Activated CD4-positive, alpha-beta T cell treated with anti-CD3 and anti-CD28 coated beads for 24 hours (primary cell): ENCODE data around the gene SMTNL1.

ENCODE experiments used
- DNase-seq, 2 donors: peaks; one replicate each; pipeline ENCODE4 v3.0.0-alpha.2; 2020; ENCODE audit warnings: low read depth in 2 of 2

The SMTNL1 gene

GRCh38 chr11:57536947-57537619, at the start of gene SMTNL1:
TSS of gene SMTNL1 (plus strand) at chr11:57537595. CDS start at chr11:57542643, 5,048 bp downstream.
- no peak for DNase-seq

- DNase-seq = no peak
Measured at GRCh38 chr11:57487920-57488659, 49.3 kb upstream of the SMTNL1 start.

- DNase-seq = no peak
Measured at GRCh38 chr11:57490456-57491248, 46.7 kb upstream of the SMTNL1 start.

GRCh38 chr11:57491371-57492061, 45.9 kb upstream of the SMTNL1 start:
- peak in 1 of 2 donors; percentile 45 for DNase-seq

GRCh38 chr11:57493507-57494503, 43.6 kb upstream of the SMTNL1 start:
- peak; percentile 67 for DNase-seq

GRCh38 chr11:57496109-57496820, 41.1 kb upstream of the SMTNL1 start:
- DNase-seq = no peak

- DNase-seq = no peak
Measured at GRCh38 chr11:57497303-57498247, 39.8 kb upstream of the SMTNL1 start.

GRCh38 chr11:57498540-57498939, 38.9 kb upstream of the SMTNL1 start:
- no peak for DNase-seq

- DNase-seq = peak in 1 of 2 donors; percentile 29
Measured at GRCh38 chr11:57499413-57499982, 37.9 kb upstream of the SMTNL1 start.

GRCh38 chr11:57499983-57500461, 37.4 kb upstream of the SMTNL1 start:
- DNase-seq = no peak

- no peak for DNase-seq
Measured at GRCh38 chr11:57500515-57500914, 36.9 kb upstream of the SMTNL1 start.

- DNase-seq = no peak
Measured at GRCh38 chr11:57500926-57501325, 36.5 kb upstream of the SMTNL1 start.

GRCh38 chr11:57501953-57502352, 35.4 kb upstream of the SMTNL1 start:
- no peak for DNase-seq

GRCh38 chr11:57502376-57502775, 35.0 kb upstream of the SMTNL1 start:
- no peak for DNase-seq

- no peak for DNase-seq
Measured at GRCh38 chr11:57502870-57503269, 34.5 kb upstream of the SMTNL1 start.

GRCh38 chr11:57504511-57504910, 32.9 kb upstream of the SMTNL1 start:
- DNase-seq = no peak

- no peak for DNase-seq
Measured at GRCh38 chr11:57506522-57506921, 30.9 kb upstream of the SMTNL1 start.
